Measurements from ENCODE around the gene CTSO.

Gene CTSO

DNA sequence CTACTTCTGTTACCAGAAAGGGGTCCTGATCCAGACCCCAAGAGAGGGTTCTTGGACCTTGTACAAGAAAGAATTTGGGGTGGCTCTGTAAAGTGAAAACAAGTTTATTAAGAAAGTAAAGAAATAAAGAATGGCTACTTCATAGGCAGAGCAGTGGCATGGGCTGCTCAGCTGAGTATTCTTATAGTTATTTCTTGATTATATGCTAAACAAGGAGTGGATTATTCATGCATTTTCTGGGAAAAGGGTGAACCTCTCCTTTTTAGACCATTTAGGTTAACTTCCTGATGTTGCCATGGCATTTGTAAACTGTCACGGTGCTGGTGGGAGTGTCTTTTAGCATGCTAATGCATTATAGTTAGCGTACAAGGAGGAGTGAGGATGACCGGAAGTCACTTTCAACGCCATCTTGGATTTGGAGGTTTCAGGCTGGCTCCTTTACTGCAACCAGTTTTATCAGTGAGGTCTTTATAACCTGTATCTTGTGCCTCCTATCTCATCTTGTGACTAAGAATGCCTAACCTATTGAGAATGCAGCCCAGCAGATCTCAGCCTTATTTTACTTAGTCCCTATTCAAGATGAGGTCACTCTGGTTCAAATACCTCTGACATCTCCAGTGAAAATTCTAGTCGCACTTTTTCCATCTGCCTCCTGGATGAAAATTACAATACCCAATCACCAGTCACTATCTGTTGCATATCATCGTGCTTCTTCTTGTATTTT lies 65.7 kb downstream of the CTSO start:
- TF ChIP-seq, protein P1, sequence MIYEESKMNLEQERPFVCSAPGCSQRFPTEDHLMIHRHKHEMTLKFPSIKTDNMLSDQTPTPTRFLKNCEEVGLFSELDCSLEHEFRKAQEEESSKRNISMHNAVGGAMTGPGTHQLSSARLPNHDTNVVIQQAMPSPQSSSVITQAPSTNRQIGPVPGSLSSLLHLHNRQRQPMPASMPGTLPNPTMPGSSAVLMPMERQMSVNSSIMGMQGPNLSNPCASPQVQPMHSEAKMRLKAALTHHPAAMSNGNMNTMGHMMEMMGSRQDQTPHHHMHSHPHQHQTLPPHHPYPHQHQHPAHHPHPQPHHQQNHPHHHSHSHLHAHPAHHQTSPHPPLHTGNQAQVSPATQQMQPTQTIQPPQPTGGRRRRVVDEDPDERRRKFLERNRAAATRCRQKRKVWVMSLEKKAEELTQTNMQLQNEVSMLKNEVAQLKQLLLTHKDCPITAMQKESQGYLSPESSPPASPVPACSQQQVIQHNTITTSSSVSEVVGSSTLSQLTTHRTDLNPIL (CRISPR knock-in tag; IDR thresholded peaks at IDR 0.05; ENCODE audit: low read depth), result no peak
- TF ChIP-seq ZFP30 (CRISPR knock-in tag; IDR thresholded peaks at IDR 0.05), result no peak
- TF ChIP-seq CSDC2 (CRISPR knock-in tag; IDR thresholded peaks at IDR 0.05), result no peak
- no peak for TF ChIP-seq TCF4 (CRISPR knock-in tag; IDR thresholded peaks at IDR 0.05; ENCODE audit: borderline replicate concordance)
- TF ChIP-seq BACH2 (CRISPR knock-in tag; IDR thresholded peaks at IDR 0.05; ENCODE audit: borderline replicate concordance), result no peak
- TF ChIP-seq ZC3H10 (CRISPR knock-in tag; IDR thresholded peaks at IDR 0.05), result no peak
- TF ChIP-seq OSR1 (CRISPR knock-in tag; IDR thresholded peaks at IDR 0.05), result no peak
- TF ChIP-seq SNAI2 (CRISPR knock-in tag; IDR thresholded peaks at IDR 0.05), result no peak
- TF ChIP-seq, protein P2, sequence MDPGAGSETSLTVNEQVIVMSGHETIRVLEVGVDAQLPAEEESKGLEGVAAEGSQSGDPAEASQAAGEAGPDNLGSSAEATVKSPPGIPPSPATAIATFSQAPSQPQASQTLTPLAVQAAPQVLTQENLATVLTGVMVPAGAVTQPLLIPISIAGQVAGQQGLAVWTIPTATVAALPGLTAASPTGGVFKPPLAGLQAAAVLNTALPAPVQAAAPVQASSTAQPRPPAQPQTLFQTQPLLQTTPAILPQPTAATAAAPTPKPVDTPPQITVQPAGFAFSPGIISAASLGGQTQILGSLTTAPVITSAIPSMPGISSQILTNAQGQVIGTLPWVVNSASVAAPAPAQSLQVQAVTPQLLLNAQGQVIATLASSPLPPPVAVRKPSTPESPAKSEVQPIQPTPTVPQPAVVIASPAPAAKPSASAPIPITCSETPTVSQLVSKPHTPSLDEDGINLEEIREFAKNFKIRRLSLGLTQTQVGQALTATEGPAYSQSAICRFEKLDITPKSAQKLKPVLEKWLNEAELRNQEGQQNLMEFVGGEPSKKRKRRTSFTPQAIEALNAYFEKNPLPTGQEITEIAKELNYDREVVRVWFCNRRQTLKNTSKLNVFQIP (CRISPR knock-in tag; IDR thresholded peaks at IDR 0.05; ENCODE audit: borderline replicate concordance, low read depth), result no peak
- no peak for TF ChIP-seq RARB (CRISPR knock-in tag; IDR thresholded peaks at IDR 0.05)
- TF ChIP-seq ARNTL (CRISPR knock-in tag; IDR thresholded peaks at IDR 0.05; ENCODE audit: borderline replicate concordance, low read depth), result no peak
- no peak for TF ChIP-seq TOX (CRISPR knock-in tag; IDR thresholded peaks at IDR 0.05; ENCODE audit: borderline replicate concordance)
- no peak for ATAC-seq

DNA sequence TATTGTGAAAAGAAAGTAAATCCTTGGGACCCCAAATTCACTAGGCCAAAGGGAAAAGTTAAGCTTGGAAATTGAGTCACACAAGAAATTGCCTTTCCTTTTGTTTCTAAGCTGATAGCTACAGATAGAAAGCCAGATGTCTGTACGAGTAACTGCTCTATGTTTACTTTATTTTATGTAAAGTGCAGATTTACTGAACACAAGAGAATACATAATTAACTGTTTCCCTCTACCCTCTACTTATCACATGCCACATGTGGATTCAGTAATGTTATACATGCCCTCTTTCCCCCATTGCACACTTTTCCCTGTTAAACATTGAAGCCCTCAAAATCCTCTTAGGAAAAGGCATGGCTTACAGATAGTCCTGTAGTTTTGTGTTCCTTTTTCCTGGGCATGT lies 66.6 kb downstream of the CTSO start:
- no peak for ATAC-seq
- TF ChIP-seq, protein P3, sequence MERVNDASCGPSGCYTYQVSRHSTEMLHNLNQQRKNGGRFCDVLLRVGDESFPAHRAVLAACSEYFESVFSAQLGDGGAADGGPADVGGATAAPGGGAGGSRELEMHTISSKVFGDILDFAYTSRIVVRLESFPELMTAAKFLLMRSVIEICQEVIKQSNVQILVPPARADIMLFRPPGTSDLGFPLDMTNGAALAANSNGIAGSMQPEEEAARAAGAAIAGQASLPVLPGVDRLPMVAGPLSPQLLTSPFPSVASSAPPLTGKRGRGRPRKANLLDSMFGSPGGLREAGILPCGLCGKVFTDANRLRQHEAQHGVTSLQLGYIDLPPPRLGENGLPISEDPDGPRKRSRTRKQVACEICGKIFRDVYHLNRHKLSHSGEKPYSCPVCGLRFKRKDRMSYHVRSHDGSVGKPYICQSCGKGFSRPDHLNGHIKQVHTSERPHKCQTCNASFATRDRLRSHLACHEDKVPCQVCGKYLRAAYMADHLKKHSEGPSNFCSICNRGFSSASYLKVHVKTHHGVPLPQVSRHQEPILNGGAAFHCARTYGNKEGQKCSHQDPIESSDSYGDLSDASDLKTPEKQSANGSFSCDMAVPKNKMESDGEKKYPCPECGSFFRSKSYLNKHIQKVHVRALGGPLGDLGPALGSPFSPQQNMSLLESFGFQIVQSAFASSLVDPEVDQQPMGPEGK (CRISPR knock-in tag; IDR thresholded peaks at IDR 0.05; ENCODE audit: borderline replicate concordance), result no peak
- no peak for TF ChIP-seq BACH2 (CRISPR knock-in tag; IDR thresholded peaks at IDR 0.05; ENCODE audit: borderline replicate concordance)
- no peak for TF ChIP-seq ZC3H10 (CRISPR knock-in tag; IDR thresholded peaks at IDR 0.05)
- TF ChIP-seq, protein P4, sequence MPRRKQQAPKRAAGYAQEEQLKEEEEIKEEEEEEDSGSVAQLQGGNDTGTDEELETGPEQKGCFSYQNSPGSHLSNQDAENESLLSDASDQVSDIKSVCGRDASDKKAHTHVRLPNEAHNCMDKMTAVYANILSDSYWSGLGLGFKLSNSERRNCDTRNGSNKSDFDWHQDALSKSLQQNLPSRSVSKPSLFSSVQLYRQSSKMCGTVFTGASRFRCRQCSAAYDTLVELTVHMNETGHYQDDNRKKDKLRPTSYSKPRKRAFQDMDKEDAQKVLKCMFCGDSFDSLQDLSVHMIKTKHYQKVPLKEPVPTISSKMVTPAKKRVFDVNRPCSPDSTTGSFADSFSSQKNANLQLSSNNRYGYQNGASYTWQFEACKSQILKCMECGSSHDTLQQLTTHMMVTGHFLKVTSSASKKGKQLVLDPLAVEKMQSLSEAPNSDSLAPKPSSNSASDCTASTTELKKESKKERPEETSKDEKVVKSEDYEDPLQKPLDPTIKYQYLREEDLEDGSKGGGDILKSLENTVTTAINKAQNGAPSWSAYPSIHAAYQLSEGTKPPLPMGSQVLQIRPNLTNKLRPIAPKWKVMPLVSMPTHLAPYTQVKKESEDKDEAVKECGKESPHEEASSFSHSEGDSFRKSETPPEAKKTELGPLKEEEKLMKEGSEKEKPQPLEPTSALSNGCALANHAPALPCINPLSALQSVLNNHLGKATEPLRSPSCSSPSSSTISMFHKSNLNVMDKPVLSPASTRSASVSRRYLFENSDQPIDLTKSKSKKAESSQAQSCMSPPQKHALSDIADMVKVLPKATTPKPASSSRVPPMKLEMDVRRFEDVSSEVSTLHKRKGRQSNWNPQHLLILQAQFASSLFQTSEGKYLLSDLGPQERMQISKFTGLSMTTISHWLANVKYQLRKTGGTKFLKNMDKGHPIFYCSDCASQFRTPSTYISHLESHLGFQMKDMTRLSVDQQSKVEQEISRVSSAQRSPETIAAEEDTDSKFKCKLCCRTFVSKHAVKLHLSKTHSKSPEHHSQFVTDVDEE (CRISPR knock-in tag; IDR thresholded peaks at IDR 0.05), result no peak
- no peak for TF ChIP-seq ZNF70 (CRISPR knock-in tag; IDR thresholded peaks at IDR 0.05)
- no peak for TF ChIP-seq ZFP3 (CRISPR knock-in tag; IDR thresholded peaks at IDR 0.05)
- TF ChIP-seq ISL1 (CRISPR knock-in tag; IDR thresholded peaks at IDR 0.05), result no peak
- no peak for TF ChIP-seq CSDC2 (CRISPR knock-in tag; IDR thresholded peaks at IDR 0.05)
- no peak for TF ChIP-seq ZNF8 (CRISPR knock-in tag; IDR thresholded peaks at IDR 0.05)
- TF ChIP-seq TOX (CRISPR knock-in tag; IDR thresholded peaks at IDR 0.05; ENCODE audit: borderline replicate concordance), result no peak
- TF ChIP-seq, protein P5, sequence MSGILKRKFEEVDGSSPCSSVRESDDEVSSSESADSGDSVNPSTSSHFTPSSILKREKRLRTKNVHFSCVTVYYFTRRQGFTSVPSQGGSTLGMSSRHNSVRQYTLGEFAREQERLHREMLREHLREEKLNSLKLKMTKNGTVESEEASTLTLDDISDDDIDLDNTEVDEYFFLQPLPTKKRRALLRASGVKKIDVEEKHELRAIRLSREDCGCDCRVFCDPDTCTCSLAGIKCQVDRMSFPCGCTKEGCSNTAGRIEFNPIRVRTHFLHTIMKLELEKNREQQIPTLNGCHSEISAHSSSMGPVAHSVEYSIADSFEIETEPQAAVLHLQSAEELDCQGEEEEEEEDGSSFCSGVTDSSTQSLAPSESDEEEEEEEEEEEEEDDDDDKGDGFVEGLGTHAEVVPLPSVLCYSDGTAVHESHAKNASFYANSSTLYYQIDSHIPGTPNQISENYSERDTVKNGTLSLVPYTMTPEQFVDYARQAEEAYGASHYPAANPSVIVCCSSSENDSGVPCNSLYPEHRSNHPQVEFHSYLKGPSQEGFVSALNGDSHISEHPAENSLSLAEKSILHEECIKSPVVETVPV (CRISPR knock-in tag; IDR thresholded peaks at IDR 0.05), result no peak
- no peak for TF ChIP-seq PPARA (CRISPR knock-in tag; IDR thresholded peaks at IDR 0.05; ENCODE audit: borderline replicate concordance)
- TF ChIP-seq ESRRG (CRISPR knock-in tag; IDR thresholded peaks at IDR 0.05), result no peak
- TF ChIP-seq SNAI2 (CRISPR knock-in tag; IDR thresholded peaks at IDR 0.05), result no peak
- TF ChIP-seq, protein P2 (CRISPR knock-in tag; IDR thresholded peaks at IDR 0.05; ENCODE audit: borderline replicate concordance, low read depth), result no peak
- TF ChIP-seq, protein P1 (CRISPR knock-in tag; IDR thresholded peaks at IDR 0.05; ENCODE audit: low read depth), result no peak

All from SK-N-SH treated with all-trans-retinoic acid at 6 μM for 48 hours (cell line).